HEK293 (cell line): ENCODE data around the gene PER1.
A peak's percentile ranks its signal among the peaks of the same experiment; 100 is the strongest.

ENCODE experiments used
- KLF16 ChIP-seq: fragments of 450-650 bp; formaldehyde crosslinking; IDR thresholded peaks from 2 replicates; pipeline ENCODE4 v1.5.1; 2017; ENCODE audit warnings: missing biosample characterization, missing genetic modification characterization
- KLF7 ChIP-seq: fragments of 450-650 bp; formaldehyde crosslinking; IDR thresholded peaks from 2 replicates; pipeline ENCODE4 v1.5.1; 2016; ENCODE audit warnings: missing biosample characterization, missing genetic modification characterization, borderline replicate concordance
- ZNF19 ChIP-seq: fragments of 450-650 bp; formaldehyde crosslinking; IDR thresholded peaks from 2 replicates; pipeline ENCODE4; 2016; ENCODE audit warnings: missing biosample characterization, missing genetic modification characterization, low read depth
- ZNF394 ChIP-seq: fragments of 450-650 bp; formaldehyde crosslinking; IDR thresholded peaks from 2 replicates; pipeline ENCODE4 v1.5.1; 2016; ENCODE audit warnings: missing biosample characterization, missing genetic modification characterization, mild to moderate bottlenecking, moderate library complexity, borderline replicate concordance
- ZNF701 ChIP-seq: fragments of 450-650 bp; formaldehyde crosslinking; IDR thresholded peaks from 2 replicates; pipeline ENCODE4 v1.5.1; 2016; ENCODE audit warnings: missing biosample characterization, missing genetic modification characterization
- ZNF777 ChIP-seq: fragments of 450-650 bp; formaldehyde crosslinking; IDR thresholded peaks from 2 replicates; pipeline ENCODE4 v1.5.1; 2017; ENCODE audit warnings: missing biosample characterization, missing genetic modification characterization, borderline replicate concordance
- TF ChIP-seq, protein P1 (sequence below): fragments of 450-650 bp; formaldehyde crosslinking; IDR thresholded peaks from 2 replicates; pipeline ENCODE4 v1.5.1; 2016; ENCODE audit warnings: missing biosample characterization, missing genetic modification characterization

DNA sequence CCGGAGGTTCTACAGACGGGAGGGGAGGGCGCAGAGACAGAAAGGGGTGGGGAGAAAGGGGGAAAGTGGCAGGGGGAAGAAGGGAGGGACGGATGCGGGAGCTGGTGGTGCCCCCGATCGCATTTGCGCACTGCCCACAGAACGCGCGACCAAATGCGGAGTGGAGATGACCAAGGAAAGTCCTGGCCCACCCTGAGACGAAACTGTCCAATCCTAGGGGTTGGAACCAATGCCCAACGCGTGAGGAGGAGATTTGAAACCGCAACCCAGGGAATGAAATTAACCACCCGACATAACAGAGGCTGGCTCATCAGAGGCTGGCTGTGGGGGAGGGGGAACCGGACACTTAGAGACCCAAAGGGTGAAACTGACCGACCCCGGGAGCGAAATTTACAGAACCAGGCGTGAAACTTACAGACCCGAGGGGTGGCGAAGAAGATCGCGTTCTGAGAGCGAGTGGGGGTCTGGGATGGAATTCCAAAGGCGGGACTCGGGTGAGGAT, 29.7 kb downstream of the PER1 start:
- TF ChIP-seq, protein P1, sequence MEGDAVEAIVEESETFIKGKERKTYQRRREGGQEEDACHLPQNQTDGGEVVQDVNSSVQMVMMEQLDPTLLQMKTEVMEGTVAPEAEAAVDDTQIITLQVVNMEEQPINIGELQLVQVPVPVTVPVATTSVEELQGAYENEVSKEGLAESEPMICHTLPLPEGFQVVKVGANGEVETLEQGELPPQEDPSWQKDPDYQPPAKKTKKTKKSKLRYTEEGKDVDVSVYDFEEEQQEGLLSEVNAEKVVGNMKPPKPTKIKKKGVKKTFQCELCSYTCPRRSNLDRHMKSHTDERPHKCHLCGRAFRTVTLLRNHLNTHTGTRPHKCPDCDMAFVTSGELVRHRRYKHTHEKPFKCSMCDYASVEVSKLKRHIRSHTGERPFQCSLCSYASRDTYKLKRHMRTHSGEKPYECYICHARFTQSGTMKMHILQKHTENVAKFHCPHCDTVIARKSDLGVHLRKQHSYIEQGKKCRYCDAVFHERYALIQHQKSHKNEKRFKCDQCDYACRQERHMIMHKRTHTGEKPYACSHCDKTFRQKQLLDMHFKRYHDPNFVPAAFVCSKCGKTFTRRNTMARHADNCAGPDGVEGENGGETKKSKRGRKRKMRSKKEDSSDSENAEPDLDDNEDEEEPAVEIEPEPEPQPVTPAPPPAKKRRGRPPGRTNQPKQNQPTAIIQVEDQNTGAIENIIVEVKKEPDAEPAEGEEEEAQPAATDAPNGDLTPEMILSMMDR (tag by site-specific recombination): no peak
- TF ChIP-seq KLF16 (tag by site-specific recombination): no peak
- TF ChIP-seq ZNF19 (tag by site-specific recombination): no peak
- no peak for TF ChIP-seq ZNF394 (tag by site-specific recombination)
- no peak for TF ChIP-seq ZNF701 (tag by site-specific recombination)
- peak; percentile 58; the same call in 1 of the 2 replicates for TF ChIP-seq ZNF777 (tag by site-specific recombination)
- TF ChIP-seq KLF7 (tag by site-specific recombination): no peak; the same call in 1 of the 2 replicates
